GM19193 (cell line): ENCODE results near the gene PLA2G2C.

Experiments used
- POLR2A ChIP-seq: IDR thresholded peaks from 4 replicates; pipeline ENCODE4 v1.6.1; 2011; ENCODE audit not compliant: insufficient read depth, insufficient read length; ENCODE audit errors: extremely low read depth

PLA2G2C gene

DNA sequence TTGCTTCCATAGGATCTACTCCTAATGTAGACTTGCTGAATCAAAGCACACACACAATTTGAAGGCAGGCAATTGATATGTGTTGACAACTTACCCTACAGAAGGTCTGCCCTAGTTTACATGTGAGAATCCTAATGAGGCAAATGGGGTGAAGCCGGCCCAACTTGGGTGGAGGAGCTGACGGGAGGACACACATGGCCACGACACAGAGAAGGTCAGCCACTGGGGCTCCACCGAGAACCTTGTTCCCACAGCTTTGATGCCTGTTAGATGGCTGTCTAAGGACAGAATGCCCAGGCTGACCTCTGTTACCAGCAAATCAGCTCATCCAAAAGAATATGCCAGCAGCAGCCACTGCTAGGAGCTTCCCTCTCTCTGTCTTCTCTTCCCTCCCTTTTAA, 65.5 kb downstream of the PLA2G2C start:
- no peak for TF ChIP-seq POLR2A

DNA sequence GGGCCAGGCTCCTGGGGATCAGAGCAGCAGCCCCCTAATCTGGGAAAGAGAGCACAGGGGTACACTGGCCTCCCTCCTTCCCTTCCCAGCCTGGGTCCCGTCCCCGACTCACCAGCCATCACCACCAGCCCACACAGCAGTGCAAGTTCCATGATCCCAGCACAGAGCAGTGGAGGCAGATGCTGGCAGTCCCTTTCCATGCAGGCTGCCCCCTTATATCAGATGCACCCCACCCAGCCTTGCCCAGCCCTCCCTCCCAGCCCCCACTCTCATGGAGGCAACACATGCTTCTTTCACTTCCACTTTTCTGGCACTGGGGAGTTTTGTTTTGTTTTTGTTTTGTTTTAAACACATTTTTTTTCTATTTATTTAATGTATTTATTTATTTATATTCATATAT, 67.0 kb downstream of the PLA2G2C start, which contains the start of gene PLA2G2D:
Gene PLA2G2D (minus strand): TSS at position 190 of the 400 bp plus-strand sequence. CDS start 38 bp downstream, at position 152.
- TF ChIP-seq POLR2A: no peak

DNA sequence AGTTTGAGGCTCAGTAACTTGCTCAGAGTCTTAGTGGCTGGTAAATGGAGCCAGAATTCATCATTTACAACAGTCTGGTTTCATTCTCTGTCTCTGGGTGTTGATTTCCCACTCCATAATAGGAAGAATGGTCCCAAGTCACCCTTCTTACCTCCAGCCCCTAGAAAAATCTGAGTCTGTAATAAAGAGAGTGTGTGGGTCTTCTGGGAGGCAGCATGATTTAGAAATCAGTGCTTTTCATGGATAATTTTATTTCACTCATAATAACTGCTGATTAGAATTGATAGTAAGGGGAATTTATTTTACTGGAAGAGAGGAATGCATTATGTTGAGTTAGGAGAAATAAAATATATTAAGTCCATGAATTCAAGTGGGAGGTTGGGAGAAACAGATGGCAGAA, 69.1 kb downstream of the PLA2G2C start:
- TF ChIP-seq POLR2A: no peak

DNA sequence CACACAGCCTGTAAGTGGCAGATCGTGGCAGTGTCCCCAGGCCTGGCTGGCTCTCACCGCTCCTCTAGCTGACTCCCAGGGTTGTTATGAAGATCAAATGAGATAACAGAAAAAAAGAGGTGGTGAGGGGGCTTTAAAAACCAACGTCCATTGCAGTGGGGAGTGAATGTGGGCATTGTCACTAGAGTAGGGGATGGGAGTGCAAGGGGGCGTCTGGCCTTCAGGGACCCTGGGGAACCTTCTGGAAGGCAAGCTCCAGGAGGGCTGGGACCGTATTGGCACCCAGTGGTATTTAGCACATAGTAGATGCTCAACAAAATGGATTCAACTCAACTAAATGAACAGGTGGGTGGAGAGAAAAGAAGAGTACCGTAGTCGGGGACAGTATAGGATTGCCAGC, 70.4 kb downstream of the PLA2G2C start:
- no peak for TF ChIP-seq POLR2A

DNA sequence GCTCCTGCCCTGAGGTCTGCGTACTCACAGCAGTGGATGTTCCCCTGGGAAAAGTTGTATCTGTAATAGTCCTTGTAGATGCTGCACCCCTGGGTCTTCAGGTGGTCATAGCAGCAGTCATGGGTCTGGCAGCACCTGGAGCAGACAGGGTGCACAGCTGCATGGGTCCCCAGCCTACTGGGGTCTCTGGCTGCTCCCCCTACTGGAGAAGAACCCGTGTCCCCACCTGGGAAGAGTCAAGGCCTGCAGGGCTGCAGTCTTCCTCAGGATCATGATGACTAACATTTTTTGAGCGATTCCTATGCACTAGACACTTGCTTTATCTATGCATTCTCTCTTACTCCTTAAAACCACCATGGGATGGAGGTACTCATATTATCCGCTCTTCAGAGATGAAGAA, 70.8 kb downstream of the PLA2G2C start:
- TF ChIP-seq POLR2A: no peak

DNA sequence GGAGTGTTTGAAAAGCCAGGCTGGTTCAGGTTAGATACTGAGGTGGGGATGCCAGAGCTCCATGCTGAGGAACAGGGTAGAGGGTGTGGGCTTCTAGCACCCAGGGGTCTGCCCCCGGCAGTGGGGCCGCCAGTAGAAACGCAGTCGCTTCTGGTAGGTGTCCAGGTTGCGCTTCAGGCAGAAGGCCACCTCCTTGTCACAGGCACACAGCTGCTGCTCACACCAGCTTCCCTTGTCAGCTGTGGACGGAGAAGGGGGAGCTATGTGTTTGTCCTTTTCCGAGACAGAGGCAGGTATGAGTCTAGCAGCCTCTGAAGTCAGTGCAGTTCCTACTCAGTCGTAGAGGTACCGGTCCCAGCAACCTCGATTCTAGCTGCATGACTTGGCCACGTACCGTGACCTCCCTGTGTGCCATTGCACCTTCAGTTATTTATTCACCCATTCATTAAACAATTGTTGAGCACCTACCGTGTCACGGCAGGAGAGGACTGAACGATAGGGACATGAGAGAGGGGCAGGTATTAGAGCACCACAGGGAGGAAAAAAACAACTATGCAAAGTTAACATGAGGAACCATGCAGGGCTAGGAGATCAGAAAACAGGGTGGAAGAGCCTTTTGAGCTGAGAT, 72.2 kb downstream of the PLA2G2C start:
- no peak for TF ChIP-seq POLR2A
